HEK293T (cell line): Measurements from ENCODE around the gene LHFPL5.

Experiments used
- BHLHE40 ChIP-seq: fragments of 450-650 bp; IDR thresholded peaks from 2 replicates; pipeline ENCODE4 v1.6.1; 2016; ENCODE audit warnings: mild to moderate bottlenecking, moderate library complexity, borderline replicate concordance
- CTBP1 ChIP-seq: fragments of 450-650 bp; IDR thresholded peaks from 2 replicates; pipeline ENCODE4 v1.6.1; 2016; ENCODE audit warnings: borderline replicate concordance
- ELF4 ChIP-seq: fragments of 450-650 bp; IDR thresholded peaks from 2 replicates; pipeline ENCODE4 v1.6.1; 2017; ENCODE audit warnings: antibody characterized with exemption
- SP1 ChIP-seq: fragments of 450-650 bp; IDR thresholded peaks from 2 replicates; pipeline ENCODE4 v1.6.1; 2017
- ZNF384 ChIP-seq: fragments of 450-650 bp; IDR thresholded peaks from 2 replicates; pipeline ENCODE4 v1.6.1; 2016

DNA sequence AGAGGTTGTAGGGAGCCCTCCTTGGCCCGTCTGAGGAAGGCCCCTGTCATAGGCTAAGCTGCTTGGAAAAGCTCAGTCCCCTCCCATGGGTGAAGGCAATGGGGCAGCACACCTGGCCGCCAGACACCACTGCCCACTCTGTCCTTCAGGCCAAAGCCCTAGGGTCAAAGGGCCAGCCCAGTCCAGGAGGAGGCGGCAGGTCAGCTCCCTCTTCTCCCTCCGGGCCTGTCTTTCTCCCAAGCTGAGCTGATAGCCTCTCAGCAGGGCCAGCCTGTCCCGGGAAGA is 33.9 kb upstream of the LHFPL5 start:
- TF ChIP-seq CTBP1 (no peak), ZNF384 (no peak), SP1 (no peak), ELF4 (no peak), BHLHE40 (no peak)
